ENCODE measurements around the gene NOS1AP.

NOS1AP gene

GRCh38 chr1:162304736-162305135 lies 235.2 kb downstream of the NOS1AP start:
- no peak for DNase-seq

GRCh38 chr1:162305969-162306368 lies 236.5 kb downstream of the NOS1AP start:
- no peak for DNase-seq

- DNase-seq = no peak
Observed at GRCh38 chr1:162310337-162310736, 240.8 kb downstream of the NOS1AP start.

GRCh38 chr1:162314206-162314605 lies 244.7 kb downstream of the NOS1AP start:
- no peak for DNase-seq

- DNase-seq = no peak
Observed at GRCh38 chr1:162315673-162316072, 246.2 kb downstream of the NOS1AP start.

- no peak for DNase-seq
Observed at GRCh38 chr1:162316187-162316586, 246.7 kb downstream of the NOS1AP start.

GRCh38 chr1:162317621-162318020 lies 248.1 kb downstream of the NOS1AP start:
- DNase-seq = no peak

GRCh38 chr1:162319493-162320175 lies 250.1 kb downstream of the NOS1AP start:
- no peak for DNase-seq

- DNase-seq = no peak
Observed at GRCh38 chr1:162321809-162322422, 252.4 kb downstream of the NOS1AP start.

- DNase-seq = no peak
Observed at GRCh38 chr1:162323023-162323422, 253.5 kb downstream of the NOS1AP start.

- no peak for DNase-seq
Observed at GRCh38 chr1:162324396-162324795, 254.9 kb downstream of the NOS1AP start.

GRCh38 chr1:162326559-162326958 lies 257.1 kb downstream of the NOS1AP start:
- no peak for DNase-seq

- no peak for DNase-seq
Observed at GRCh38 chr1:162327144-162327787, 257.8 kb downstream of the NOS1AP start.

- no peak for DNase-seq
Observed at GRCh38 chr1:162327788-162328165, 258.3 kb downstream of the NOS1AP start.

GRCh38 chr1:162328512-162328911 lies 259.0 kb downstream of the NOS1AP start:
- DNase-seq = no peak

- DNase-seq = no peak
Observed at GRCh38 chr1:162329826-162330225, 260.3 kb downstream of the NOS1AP start.

- no peak for DNase-seq
Observed at GRCh38 chr1:162333991-162334390, 264.5 kb downstream of the NOS1AP start.

GRCh38 chr1:162335126-162335525 lies 265.6 kb downstream of the NOS1AP start:
- no peak for DNase-seq

GRCh38 chr1:162336621-162337285 lies 267.3 kb downstream of the NOS1AP start:
- no peak for DNase-seq

- no peak for DNase-seq
Observed at GRCh38 chr1:162342452-162342983, 273.0 kb downstream of the NOS1AP start.

- DNase-seq = no peak
Observed at GRCh38 chr1:162343470-162343869, 274.0 kb downstream of the NOS1AP start.

- DNase-seq = no peak
Observed at GRCh38 chr1:162347281-162347680, 277.8 kb downstream of the NOS1AP start.

GRCh38 chr1:162349635-162350330 lies 280.3 kb downstream of the NOS1AP start:
- DNase-seq = no peak
